ENCODE measurements around the gene IFIT2. TPM values are rescaled to one million over a fixed set of nuclear protein-coding genes. Genes with fewer than 3 reads are reported as not detected.

Gene IFIT2
- total RNA-seq, 1 donor from 2014 or later, result 0.85 TPM

DNA sequence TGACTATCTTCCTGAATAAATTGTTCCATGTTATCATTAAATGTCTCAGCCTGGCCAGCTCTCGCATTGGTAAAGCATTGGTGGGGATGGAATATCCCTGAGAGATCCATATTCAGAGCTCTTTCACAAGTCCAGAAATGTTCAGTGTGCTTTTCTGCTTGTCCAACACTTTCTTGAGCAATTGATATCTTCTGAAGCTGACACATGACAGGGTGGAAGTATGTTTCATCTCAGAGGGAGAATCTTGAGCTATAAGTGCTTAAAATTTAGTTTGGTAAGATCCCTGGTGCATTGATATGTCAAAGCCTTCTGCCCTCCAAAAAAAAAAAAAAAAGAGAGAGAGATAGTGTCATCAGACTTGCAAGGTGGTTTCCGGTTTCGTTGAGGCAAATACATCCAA is 33.4 kb downstream of the IFIT2 start:
- TF ChIP-seq CTCF (IDR thresholded peaks at IDR 0.05), result no peak
- no peak overlapping the region for H3K27ac ChIP-seq
- no peak overlapping the region for H3K4me3 ChIP-seq
- H3K27me3 ChIP-seq, result no peaks in the 10 kb centered on the region
- peaks cover 12 to 20% of the 10 kb centered on the region in 2 donors for H3K36me3 ChIP-seq
- intact Hi-C loops (cut with DNase I), result no loop called here
- DNase-seq (ENCODE audit: low spot score in 2 of 2), result no peak
- H3K4me1 ChIP-seq, result peaks cover 6 to 16% of the 10 kb centered on the region in 2 donors
- no peaks in the 10 kb centered on the region for H3K9me3 ChIP-seq

- H3K4me3 ChIP-seq, result no peak overlapping the region
- no peaks in the 10 kb centered on the region for H3K27me3 ChIP-seq
- TF ChIP-seq CTCF (IDR thresholded peaks at IDR 0.05), result no peak
- H3K4me1 ChIP-seq, result peaks cover 6 to 14% of the 10 kb centered on the region in 2 donors
- peaks cover 12 to 20% of the 10 kb centered on the region in 2 donors for H3K36me3 ChIP-seq
- intact Hi-C loops (cut with DNase I), result no loop called here
- H3K27ac ChIP-seq, result no peak overlapping the region
- H3K9me3 ChIP-seq, result no peaks in the 10 kb centered on the region
- DNase-seq (ENCODE audit: low spot score in 2 of 2), result no peak
Measured at GRCh38 chr10:89336241-89336640, 34.4 kb downstream of the IFIT2 start.

GRCh38 chr10:89337484-89337883 is 35.6 kb downstream of the IFIT2 start:
- no peaks in the 10 kb centered on the region for H3K9me3 ChIP-seq
- H3K4me3 ChIP-seq, result no peak overlapping the region
- TF ChIP-seq CTCF (IDR thresholded peaks at IDR 0.05), result no peak
- peaks cover 6 to 11% of the 10 kb centered on the region in 2 donors for H3K4me1 ChIP-seq
- intact Hi-C loops (cut with DNase I), result no loop called here
- H3K27ac ChIP-seq, result no peak overlapping the region
- peaks cover 12 to 20% of the 10 kb centered on the region in 2 donors for H3K36me3 ChIP-seq
- H3K27me3 ChIP-seq, result no peaks in the 10 kb centered on the region
- DNase-seq (ENCODE audit: low spot score in 2 of 2), result no peak

GRCh38 chr10:89338713-89339112 is 36.9 kb downstream of the IFIT2 start:
- DNase-seq (ENCODE audit: low spot score in 2 of 2), result no peak
- H3K27ac ChIP-seq, result no peak overlapping the region
- intact Hi-C loops (cut with DNase I), result no loop called here
- H3K4me3 ChIP-seq, result no peak overlapping the region
- no peaks in the 10 kb centered on the region for H3K27me3 ChIP-seq
- H3K9me3 ChIP-seq, result no peaks in the 10 kb centered on the region
- no peak for TF ChIP-seq CTCF (IDR thresholded peaks at IDR 0.05)
- peaks cover 12 to 20% of the 10 kb centered on the region in 2 donors for H3K36me3 ChIP-seq
- peaks cover 4% of the 10 kb centered on the region in 2 donors for H3K4me1 ChIP-seq

DNA sequence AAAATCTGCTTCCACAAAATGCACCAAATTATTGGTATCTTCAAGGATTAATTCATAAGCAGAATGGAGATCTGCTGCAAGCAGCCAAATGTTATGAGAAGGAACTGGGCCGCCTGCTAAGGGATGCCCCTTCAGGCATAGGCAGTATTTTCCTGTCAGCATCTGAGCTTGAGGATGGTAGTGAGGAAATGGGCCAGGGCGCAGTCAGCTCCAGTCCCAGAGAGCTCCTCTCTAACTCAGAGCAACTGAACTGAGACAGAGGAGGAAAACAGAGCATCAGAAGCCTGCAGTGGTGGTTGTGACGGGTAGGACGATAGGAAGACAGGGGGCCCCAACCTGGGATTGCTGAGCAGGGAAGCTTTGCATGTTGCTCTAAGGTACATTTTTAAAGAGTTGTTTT is 38.0 kb downstream of the IFIT2 start:
- H3K9me3 ChIP-seq, result no peaks in the 10 kb centered on the region
- no peaks in the 10 kb centered on the region for H3K4me1 ChIP-seq
- H3K36me3 ChIP-seq, result peaks cover 12 to 20% of the 10 kb centered on the region in 2 donors
- intact Hi-C loops (cut with DNase I), result no loop called here
- no peak overlapping the region for H3K4me3 ChIP-seq
- H3K27ac ChIP-seq, result no peak overlapping the region
- no peaks in the 10 kb centered on the region for H3K27me3 ChIP-seq
- no peak for TF ChIP-seq CTCF (IDR thresholded peaks at IDR 0.05)
- DNase-seq (ENCODE audit: low spot score in 2 of 2), result no peak

DNA sequence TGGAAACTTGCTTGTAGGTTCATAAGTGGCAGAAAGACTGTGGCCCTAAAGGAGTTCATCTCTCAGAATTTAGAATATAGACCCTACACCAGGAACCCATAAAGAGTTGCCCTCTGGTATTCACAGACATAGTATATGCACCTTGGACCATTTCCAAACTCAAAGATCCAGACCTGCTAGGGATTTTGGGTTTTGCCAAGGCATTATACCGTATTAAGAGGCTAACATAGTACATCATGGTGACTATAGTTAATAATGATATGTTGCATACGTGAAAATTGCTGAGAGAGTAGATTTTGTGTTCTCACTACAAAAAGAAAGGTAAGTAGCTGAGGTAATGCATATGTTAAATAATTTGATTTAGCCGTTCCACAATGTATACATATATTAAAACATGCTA is 39.8 kb downstream of the IFIT2 start:
- no peak for TF ChIP-seq CTCF (IDR thresholded peaks at IDR 0.05)
- no peaks in the 10 kb centered on the region for H3K27me3 ChIP-seq
- H3K36me3 ChIP-seq, result peaks cover 12 to 20% of the 10 kb centered on the region in 2 donors
- no peaks in the 10 kb centered on the region for H3K4me1 ChIP-seq
- no peak for DNase-seq (ENCODE audit: low spot score in 2 of 2)
- intact Hi-C loops (cut with DNase I), result no loop called here
- H3K4me3 ChIP-seq, result no peak overlapping the region
- no peak overlapping the region for H3K27ac ChIP-seq
- no peaks in the 10 kb centered on the region for H3K9me3 ChIP-seq
